Activated gamma-delta T cell (primary cell): ENCODE data around the gene CFAP54.
"Not testable (repeated sequence)": the region's sequence is repeated elsewhere in the genome, so short reads cannot be mapped to it uniquely, and the experiment has no call there.

Experiments
- DNase-seq: peaks from one replicate; lab custom pipeline; 2025; lab: John Stamatoyannopoulos, UW

CFAP54 gene

GRCh38 chr12:96478011-96478410 is 11.4 kb upstream of the CFAP54 start:
- no peak for DNase-seq

- no peak for DNase-seq
These were observed 7.3 kb upstream of the CFAP54 start for GRCh38 chr12:96482086-96482485.

GRCh38 chr12:96483116-96483515 is 6.3 kb upstream of the CFAP54 start:
- no peak for DNase-seq

- no peak for DNase-seq
These were observed 2.4 kb upstream of the CFAP54 start for GRCh38 chr12:96486751-96487613.

GRCh38 chr12:96487634-96488033 is 1.7 kb upstream of the CFAP54 start:
- no peak for DNase-seq

GRCh38 chr12:96493106-96493505 is 3.7 kb downstream of the CFAP54 start:
- DNase-seq, result no peak

- not testable (repeated sequence) for DNase-seq
These were observed 4.8 kb downstream of the CFAP54 start for GRCh38 chr12:96494154-96494553.

- no peak for DNase-seq
These were observed 5.8 kb downstream of the CFAP54 start for GRCh38 chr12:96495155-96495554.

GRCh38 chr12:96495841-96496545 is 6.6 kb downstream of the CFAP54 start:
- DNase-seq, result no peak

GRCh38 chr12:96496944-96497343 is 7.6 kb downstream of the CFAP54 start:
- no peak for DNase-seq

- no peak for DNase-seq
These were observed 8.5 kb downstream of the CFAP54 start for GRCh38 chr12:96497855-96498254.

- no peak for DNase-seq
These were observed 11.3 kb downstream of the CFAP54 start for GRCh38 chr12:96500693-96501092.

- no peak for DNase-seq
These were observed 11.9 kb downstream of the CFAP54 start for GRCh38 chr12:96501133-96501761.

- DNase-seq, result no peak
These were observed 12.5 kb downstream of the CFAP54 start for GRCh38 chr12:96501908-96502307.

- DNase-seq, result no peak
These were observed 13.1 kb downstream of the CFAP54 start for GRCh38 chr12:96502477-96502876.

GRCh38 chr12:96502949-96503532 is 13.7 kb downstream of the CFAP54 start:
- DNase-seq, result no peak

GRCh38 chr12:96503976-96504375 is 14.6 kb downstream of the CFAP54 start:
- DNase-seq, result no peak

- DNase-seq, result no peak
These were observed 17.4 kb downstream of the CFAP54 start for GRCh38 chr12:96506776-96507175.

- DNase-seq, result no peak
These were observed 21.0 kb downstream of the CFAP54 start for GRCh38 chr12:96510306-96510764.

- no peak for DNase-seq
These were observed 23.8 kb downstream of the CFAP54 start for GRCh38 chr12:96513166-96513565.

- no peak for DNase-seq
These were observed 24.3 kb downstream of the CFAP54 start for GRCh38 chr12:96513681-96514080.

GRCh38 chr12:96514328-96514727 is 25.0 kb downstream of the CFAP54 start:
- no peak for DNase-seq
